Measurements from ENCODE around the gene TUBD1.
A peak's percentile ranks its signal among the peaks of the same experiment; 100 is the strongest.

Gene TUBD1

GRCh38 chr17:59901604-59902003 lies 8.9 kb upstream of the TUBD1 start:
- H3K27me3 ChIP-seq (ENCODE audit: control insufficient read depth in 1 of 2, insufficient read depth in 2 of 2, low read length in 2 of 2): no peaks in the 10 kb centered on the region
- H3K27ac ChIP-seq (ENCODE audit: low read depth, low read length): no peak overlapping the region
- no peak overlapping the region for H3K4me3 ChIP-seq (ENCODE audit: low read depth in 1 of 2, low read length in 2 of 2)
- H3K9me3 ChIP-seq (ENCODE audit: low read length): no peaks in the 10 kb centered on the region
- peaks cover under 1% of the 10 kb centered on the region for H3K36me3 ChIP-seq (ENCODE audit: insufficient read depth, low read length)
- no peaks in the 10 kb centered on the region for H3K4me1 ChIP-seq (ENCODE audit: insufficient read depth, low read length)
- no peak overlapping the region for H3K9ac ChIP-seq (ENCODE audit: low read length)

DNA sequence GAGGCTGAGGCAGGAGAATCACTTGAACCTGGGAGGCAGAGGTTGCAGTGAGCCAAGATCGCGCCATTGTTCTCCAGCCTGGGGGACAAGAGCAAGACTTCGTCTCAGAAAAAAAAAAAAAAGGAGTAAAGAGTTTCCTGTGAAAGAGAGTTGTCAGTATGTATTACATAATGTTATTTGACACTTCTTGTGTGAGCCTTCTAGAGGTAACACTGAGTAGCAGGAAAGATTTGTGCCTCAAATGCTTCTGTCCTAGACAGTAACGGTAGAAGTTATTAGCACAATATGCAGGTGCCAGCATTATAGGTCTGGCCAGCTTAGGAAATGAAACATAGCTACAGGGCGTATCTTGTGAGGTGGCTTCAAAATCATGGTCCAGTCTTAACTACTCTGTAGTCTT lies 6.4 kb upstream of the TUBD1 start:
- Histone ChIP-seq H3K9ac (ENCODE audit: low read length) (no peak overlapping the region), H3K27ac (ENCODE audit: low read depth, low read length) (no peak overlapping the region), H3K4me1 (ENCODE audit: insufficient read depth, low read length) (peaks cover 7% of the 10 kb centered on the region), H3K27me3 (ENCODE audit: control insufficient read depth in 1 of 2, insufficient read depth in 2 of 2, low read length in 2 of 2) (no peaks in the 10 kb centered on the region), H3K9me3 (ENCODE audit: low read length) (no peaks in the 10 kb centered on the region), H3K36me3 (ENCODE audit: insufficient read depth, low read length) (peaks cover 4% of the 10 kb centered on the region), H3K4me3 (ENCODE audit: low read depth in 1 of 2, low read length in 2 of 2) (no peak overlapping the region)

DNA sequence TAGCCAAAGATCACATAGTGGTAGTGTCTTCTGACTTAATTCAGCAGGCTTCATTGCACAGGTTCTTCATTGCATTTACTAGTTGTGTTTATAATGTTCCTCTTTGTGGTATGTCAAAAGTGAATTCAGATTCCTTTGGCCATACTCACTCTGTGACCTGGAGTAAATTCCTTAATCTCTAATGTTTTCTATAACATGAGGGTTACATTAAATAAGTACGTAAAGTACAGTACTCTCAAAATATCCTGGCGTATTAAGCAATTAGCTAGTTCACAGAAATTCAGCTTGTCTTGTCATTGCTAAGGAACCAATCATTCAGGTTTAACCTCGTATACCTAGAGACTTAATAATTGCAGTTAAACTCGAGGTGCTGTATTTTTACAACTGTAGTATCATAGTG lies 4.3 kb upstream of the TUBD1 start:
- H3K36me3 ChIP-seq (ENCODE audit: insufficient read depth, low read length): peaks cover 4% of the 10 kb centered on the region
- H3K9me3 ChIP-seq (ENCODE audit: low read length): no peaks in the 10 kb centered on the region
- H3K27me3 ChIP-seq (ENCODE audit: control insufficient read depth in 1 of 2, insufficient read depth in 2 of 2, low read length in 2 of 2): no peaks in the 10 kb centered on the region
- peaks cover 8% of the 10 kb centered on the region for H3K4me1 ChIP-seq (ENCODE audit: insufficient read depth, low read length)
- no peak overlapping the region for H3K4me3 ChIP-seq (ENCODE audit: low read depth in 1 of 2, low read length in 2 of 2)
- no peak overlapping the region for H3K9ac ChIP-seq (ENCODE audit: low read length)
- H3K27ac ChIP-seq (ENCODE audit: low read depth, low read length): no peak overlapping the region

GRCh38 chr17:59893676-59894100 lies 945 bp upstream of the TUBD1 start:
- peaks cover 20% of the 10 kb centered on the region for H3K4me1 ChIP-seq (ENCODE audit: insufficient read depth, low read length)

GRCh38 chr17:59892251-59892923 lies 356 bp downstream of the TUBD1 start:
- H3K9ac ChIP-seq (ENCODE audit: low read length): peak overlapping the region; percentile 87
- H3K4me1 ChIP-seq (ENCODE audit: insufficient read depth, low read length): peaks cover 20% of the 10 kb centered on the region
- peak overlapping the region; percentile 83 for H3K27ac ChIP-seq (ENCODE audit: low read depth, low read length)

More at GRCh38 chr17:59893676-59894100, 945 bp upstream of the TUBD1 start:
- Histone ChIP-seq H3K27ac (ENCODE audit: low read depth, low read length) (peak overlapping the region; percentile 83), H3K27me3 (ENCODE audit: control insufficient read depth in 1 of 2, insufficient read depth in 2 of 2, low read length in 2 of 2) (no peaks in the 10 kb centered on the region), H3K9ac (ENCODE audit: low read length) (peak overlapping the region; percentile 87), H3K9me3 (ENCODE audit: low read length) (no peaks in the 10 kb centered on the region), H3K4me3 (ENCODE audit: low read depth in 1 of 2, low read length in 2 of 2) (peak overlapping the region; percentile 77 to 92), H3K36me3 (ENCODE audit: insufficient read depth, low read length) (peaks cover 4% of the 10 kb centered on the region)

GRCh38 chr17:59890720-59891119 lies 2.0 kb downstream of the TUBD1 start:
- no peak overlapping the region for H3K9ac ChIP-seq (ENCODE audit: low read length)
- peaks cover 20% of the 10 kb centered on the region for H3K4me1 ChIP-seq (ENCODE audit: insufficient read depth, low read length)
- no peak overlapping the region for H3K27ac ChIP-seq (ENCODE audit: low read depth, low read length)
- H3K9me3 ChIP-seq (ENCODE audit: low read length): no peaks in the 10 kb centered on the region
- H3K36me3 ChIP-seq (ENCODE audit: insufficient read depth, low read length): no peaks in the 10 kb centered on the region
- no peaks in the 10 kb centered on the region for H3K27me3 ChIP-seq (ENCODE audit: control insufficient read depth in 1 of 2, insufficient read depth in 2 of 2, low read length in 2 of 2)
- H3K4me3 ChIP-seq (ENCODE audit: low read depth in 1 of 2, low read length in 2 of 2): no peak overlapping the region

More at GRCh38 chr17:59892251-59892923, 356 bp downstream of the TUBD1 start:
- Histone ChIP-seq H3K36me3 (ENCODE audit: insufficient read depth, low read length) (peaks cover 4% of the 10 kb centered on the region), H3K27me3 (ENCODE audit: control insufficient read depth in 1 of 2, insufficient read depth in 2 of 2, low read length in 2 of 2) (no peaks in the 10 kb centered on the region), H3K4me3 (ENCODE audit: low read depth in 1 of 2, low read length in 2 of 2) (peak overlapping the region; percentile 52 to 92), H3K9me3 (ENCODE audit: low read length) (no peaks in the 10 kb centered on the region)

DNA sequence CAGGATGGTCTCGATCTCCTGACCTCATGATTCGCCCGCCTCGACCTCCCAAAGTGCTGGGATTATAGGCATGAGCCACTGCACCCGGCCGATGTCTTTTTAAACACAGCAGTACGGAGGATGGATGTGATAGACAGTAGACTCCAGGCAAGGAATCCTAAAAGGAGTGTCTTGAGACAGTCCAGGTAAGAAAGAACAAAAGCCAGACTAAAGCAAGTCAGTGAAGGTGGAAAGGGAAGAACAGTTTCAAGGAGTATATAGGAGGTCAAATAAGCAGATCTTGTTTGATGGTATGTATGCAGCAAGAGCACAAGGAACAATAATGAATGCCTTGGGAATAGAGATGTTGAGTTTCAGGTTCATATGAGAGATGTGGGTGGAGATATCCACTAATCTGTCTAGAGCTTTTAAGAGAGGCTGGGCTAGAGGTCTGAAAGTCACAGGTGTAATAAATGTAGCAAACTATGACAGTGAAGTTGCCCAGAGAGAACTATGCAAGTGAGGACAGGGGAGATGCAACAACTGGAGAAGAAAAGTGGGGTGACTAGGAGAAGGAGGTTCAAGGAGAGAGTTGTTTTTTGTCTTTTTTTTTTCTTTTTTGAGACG lies 4.5 kb downstream of the TUBD1 start:
- H3K27ac ChIP-seq (ENCODE audit: low read depth, low read length): no peak overlapping the region
- no peaks in the 10 kb centered on the region for H3K27me3 ChIP-seq (ENCODE audit: control insufficient read depth in 1 of 2, insufficient read depth in 2 of 2, low read length in 2 of 2)
- H3K9me3 ChIP-seq (ENCODE audit: low read length): no peaks in the 10 kb centered on the region
- H3K36me3 ChIP-seq (ENCODE audit: insufficient read depth, low read length): peaks cover 17% of the 10 kb centered on the region
- H3K9ac ChIP-seq (ENCODE audit: low read length): no peak overlapping the region
- peaks cover 12% of the 10 kb centered on the region for H3K4me1 ChIP-seq (ENCODE audit: insufficient read depth, low read length)
- no peak overlapping the region for H3K4me3 ChIP-seq (ENCODE audit: low read depth in 1 of 2, low read length in 2 of 2)

DNA sequence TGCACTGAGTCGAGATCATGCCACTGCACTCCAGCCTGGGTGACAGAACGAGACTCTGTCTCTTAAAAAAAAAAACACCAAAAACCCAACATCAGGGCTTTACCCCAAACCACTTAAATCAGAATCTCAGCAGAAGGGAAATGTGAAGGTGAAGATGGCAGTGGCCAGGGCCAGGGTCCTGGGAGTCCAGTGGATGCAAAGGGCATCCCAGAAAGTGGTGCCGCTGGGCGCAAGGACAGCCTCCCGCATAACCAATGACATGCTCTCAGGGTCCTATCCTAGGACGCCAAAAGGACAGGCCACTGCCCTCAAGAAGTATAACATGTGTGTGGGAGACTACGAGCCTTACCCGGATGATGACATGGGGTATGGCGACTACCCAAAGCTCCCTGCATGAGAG lies 7.9 kb downstream of the TUBD1 start:
- no peak overlapping the region for H3K9ac ChIP-seq (ENCODE audit: low read length)
- H3K4me3 ChIP-seq (ENCODE audit: low read depth in 1 of 2, low read length in 2 of 2): no peak overlapping the region
- peaks cover 21% of the 10 kb centered on the region for H3K36me3 ChIP-seq (ENCODE audit: insufficient read depth, low read length)
- no peaks in the 10 kb centered on the region for H3K9me3 ChIP-seq (ENCODE audit: low read length)
- H3K4me1 ChIP-seq (ENCODE audit: insufficient read depth, low read length): no peaks in the 10 kb centered on the region
- no peak overlapping the region for H3K27ac ChIP-seq (ENCODE audit: low read depth, low read length)
- no peaks in the 10 kb centered on the region for H3K27me3 ChIP-seq (ENCODE audit: control insufficient read depth in 1 of 2, insufficient read depth in 2 of 2, low read length in 2 of 2)

DNA sequence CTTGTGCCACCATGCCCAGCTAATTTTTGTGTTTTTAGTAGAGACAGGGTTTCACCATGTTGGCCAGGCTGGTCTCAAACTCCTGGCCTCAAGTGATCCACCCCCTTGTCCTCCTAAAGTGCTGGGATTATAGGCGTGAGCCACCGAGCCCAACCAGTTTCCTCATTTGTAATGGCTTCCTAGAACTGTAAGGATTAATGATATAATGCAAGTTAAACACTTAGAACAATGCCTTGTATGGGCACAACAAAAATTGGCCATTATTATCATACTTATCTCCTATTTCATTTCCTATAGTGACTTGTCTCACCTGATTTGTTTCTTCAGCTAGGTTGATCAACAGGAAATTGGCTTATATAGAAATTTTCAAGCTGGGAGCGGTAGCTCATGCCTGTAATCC lies 14.1 kb downstream of the TUBD1 start:
- H3K9ac ChIP-seq (ENCODE audit: low read length): no peak overlapping the region
- H3K4me3 ChIP-seq (ENCODE audit: low read depth in 1 of 2, low read length in 2 of 2): no peak overlapping the region
- H3K36me3 ChIP-seq (ENCODE audit: insufficient read depth, low read length): peaks cover 25% of the 10 kb centered on the region
- no peaks in the 10 kb centered on the region for H3K27me3 ChIP-seq (ENCODE audit: control insufficient read depth in 1 of 2, insufficient read depth in 2 of 2, low read length in 2 of 2)
- no peak overlapping the region for H3K27ac ChIP-seq (ENCODE audit: low read depth, low read length)
- H3K9me3 ChIP-seq (ENCODE audit: low read length): no peaks in the 10 kb centered on the region
- H3K4me1 ChIP-seq (ENCODE audit: insufficient read depth, low read length): no peaks in the 10 kb centered on the region

- peaks cover 23% of the 10 kb centered on the region for H3K36me3 ChIP-seq (ENCODE audit: insufficient read depth, low read length)
- no peaks in the 10 kb centered on the region for H3K9me3 ChIP-seq (ENCODE audit: low read length)
- no peaks in the 10 kb centered on the region for H3K4me1 ChIP-seq (ENCODE audit: insufficient read depth, low read length)
- H3K4me3 ChIP-seq (ENCODE audit: low read depth in 1 of 2, low read length in 2 of 2): no peak overlapping the region
- no peak overlapping the region for H3K27ac ChIP-seq (ENCODE audit: low read depth, low read length)
- no peak overlapping the region for H3K9ac ChIP-seq (ENCODE audit: low read length)
- H3K27me3 ChIP-seq (ENCODE audit: control insufficient read depth in 1 of 2, insufficient read depth in 2 of 2, low read length in 2 of 2): no peaks in the 10 kb centered on the region
Observed at GRCh38 chr17:59877965-59878364, 14.8 kb downstream of the TUBD1 start.

DNA sequence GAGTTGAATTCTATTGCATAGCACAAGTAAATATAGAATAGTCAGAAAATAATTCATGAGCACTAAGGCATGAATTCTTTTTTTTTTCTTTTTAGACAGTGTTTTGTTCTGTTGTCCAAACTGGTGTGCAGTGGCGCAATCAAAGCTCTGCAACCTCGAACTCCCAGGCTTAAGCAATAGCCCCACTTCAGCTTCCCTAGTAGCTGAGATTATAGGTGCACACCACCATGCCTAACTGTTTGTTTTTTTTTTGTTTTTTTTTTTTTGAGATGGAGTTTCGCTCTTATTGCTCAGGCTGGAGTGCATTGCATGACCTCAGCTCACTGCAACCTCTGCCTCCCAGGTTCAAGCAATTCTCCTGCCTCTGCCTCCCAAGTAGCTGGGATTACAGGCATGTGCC lies 16.6 kb downstream of the TUBD1 start:
- no peak overlapping the region for H3K9ac ChIP-seq (ENCODE audit: low read length)
- H3K4me3 ChIP-seq (ENCODE audit: low read depth in 1 of 2, low read length in 2 of 2): no peak overlapping the region
- peaks cover 23% of the 10 kb centered on the region for H3K36me3 ChIP-seq (ENCODE audit: insufficient read depth, low read length)
- H3K27me3 ChIP-seq (ENCODE audit: control insufficient read depth in 1 of 2, insufficient read depth in 2 of 2, low read length in 2 of 2): no peaks in the 10 kb centered on the region
- H3K9me3 ChIP-seq (ENCODE audit: low read length): no peaks in the 10 kb centered on the region
- H3K27ac ChIP-seq (ENCODE audit: low read depth, low read length): no peak overlapping the region
- no peaks in the 10 kb centered on the region for H3K4me1 ChIP-seq (ENCODE audit: insufficient read depth, low read length)

- H3K9me3 ChIP-seq (ENCODE audit: low read length): no peaks in the 10 kb centered on the region
- no peak overlapping the region for H3K9ac ChIP-seq (ENCODE audit: low read length)
- peaks cover 18% of the 10 kb centered on the region for H3K36me3 ChIP-seq (ENCODE audit: insufficient read depth, low read length)
- no peak overlapping the region for H3K4me3 ChIP-seq (ENCODE audit: low read depth in 1 of 2, low read length in 2 of 2)
- H3K27me3 ChIP-seq (ENCODE audit: control insufficient read depth in 1 of 2, insufficient read depth in 2 of 2, low read length in 2 of 2): no peaks in the 10 kb centered on the region
- no peaks in the 10 kb centered on the region for H3K4me1 ChIP-seq (ENCODE audit: insufficient read depth, low read length)
- no peak overlapping the region for H3K27ac ChIP-seq (ENCODE audit: low read depth, low read length)
Observed at GRCh38 chr17:59874376-59874775, 18.4 kb downstream of the TUBD1 start.
